HEK293 (cell line): ENCODE data around the gene TADA2B.

Experiments used
- CTCF ChIA-PET: fragments of 350-600 bp; formaldehyde crosslinking; extraction: SDS; loops from one replicate; lab custom pipeline; 2021; ENCODE audit warnings: antibody characterized with exemption; lab: Yijun Ruan, JAX
- POLR2A ChIA-PET: fragments of 300-600 bp; formaldehyde crosslinking; extraction: SDS; loops from one replicate; lab custom pipeline; 2020; ENCODE audit warnings: antibody characterized with exemption, inconsistent platforms; lab: Yijun Ruan, JAX
- H3K27ac ChIP-seq: fragments of 200-500 bp; sonication (Bioruptor generic); 2 replicates; pipeline ENCODE4 v1.5.1; 2014; ENCODE audit warnings: low read depth, low read length, control low read depth, inconsistent platforms; ENCODE audit errors: extremely low read depth
- H3K36me3 ChIP-seq, 2 experiments: fragments of 200-500 bp in 1 of 2; sonication (Bioruptor generic) in 1 of 2; 1 replicate in 1 of 2; 2 replicates in 1 of 2; pipeline ENCODE4 v1.5.1; 2014 to 2017; ENCODE audit warnings: inconsistent platforms in 2 of 2, low read length in 2 of 2; ENCODE audit not compliant: control insufficient read depth in 2 of 2, insufficient read depth in 1 of 2
- H3K4me1 ChIP-seq: fragments of 200-500 bp; sonication (Bioruptor generic); 2 replicates; pipeline ENCODE4 v1.5.1; 2014; ENCODE audit warnings: mild to moderate bottlenecking, low read length, inconsistent platforms; ENCODE audit not compliant: control insufficient read depth, insufficient read depth
- H3K4me3 ChIP-seq: 2 replicates; pipeline ENCODE4 v1.5.1; 2011; ENCODE audit warnings: low read depth, mild to moderate bottlenecking, control low read depth, low read length, moderate library complexity
- H3K9me3 ChIP-seq: fragments of 200-500 bp; sonication (Bioruptor generic); 2 replicates; pipeline ENCODE4 v1.5.1; 2014; ENCODE audit warnings: low read depth, low read length, inconsistent platforms; ENCODE audit not compliant: control insufficient read depth, insufficient read depth
- EGR2 ChIP-seq: fragments of 450-650 bp; formaldehyde crosslinking; IDR thresholded peaks from 2 replicates; pipeline ENCODE4 v1.5.1; 2016; ENCODE audit warnings: low read depth, missing biosample characterization, missing genetic modification characterization
- KLF1 ChIP-seq: fragments of 450-650 bp; formaldehyde crosslinking; IDR thresholded peaks from 2 replicates; pipeline ENCODE4 v1.5.1; 2016; ENCODE audit warnings: missing biosample characterization, missing genetic modification characterization
- KLF8 ChIP-seq: fragments of 450-650 bp; formaldehyde crosslinking; IDR thresholded peaks from 2 replicates; pipeline ENCODE4 v1.5.1; 2016; ENCODE audit warnings: missing biosample characterization, missing genetic modification characterization
- OVOL3 ChIP-seq: fragments of 450-650 bp; formaldehyde crosslinking; IDR thresholded peaks from 2 replicates; pipeline ENCODE4 v1.5.1; 2016; ENCODE audit warnings: missing biosample characterization, missing genetic modification characterization
- RBAK ChIP-seq: fragments of 450-650 bp; formaldehyde crosslinking; IDR thresholded peaks from 2 replicates; pipeline ENCODE4 v1.5.1; 2016; ENCODE audit warnings: missing biosample characterization, missing genetic modification characterization
- SALL2 ChIP-seq: fragments of 450-650 bp; formaldehyde crosslinking; IDR thresholded peaks from 2 replicates; pipeline ENCODE4 v1.5.0; 2017; ENCODE audit warnings: missing biosample characterization, mild to moderate bottlenecking, missing genetic modification characterization, borderline replicate concordance
- SCRT1 ChIP-seq: fragments of 450-650 bp; formaldehyde crosslinking; IDR thresholded peaks from 2 replicates; pipeline ENCODE4 v1.5.1; 2016; ENCODE audit warnings: missing biosample characterization, missing genetic modification characterization, borderline replicate concordance
- SCRT2 ChIP-seq: fragments of 450-650 bp; formaldehyde crosslinking; IDR thresholded peaks from 2 replicates; pipeline ENCODE4 v1.5.1; 2016; ENCODE audit warnings: missing biosample characterization, missing genetic modification characterization
- SP3 ChIP-seq: fragments of 450-650 bp; formaldehyde crosslinking; IDR thresholded peaks from 2 replicates; pipeline ENCODE4 v1.5.1; 2016; ENCODE audit warnings: missing biosample characterization, missing genetic modification characterization
- ZBTB20 ChIP-seq: fragments of 450-650 bp; formaldehyde crosslinking; IDR thresholded peaks from 2 replicates; pipeline ENCODE4 v1.5.1; 2016; ENCODE audit warnings: missing biosample characterization, missing genetic modification characterization
- ZFP41 ChIP-seq: fragments of 450-650 bp; formaldehyde crosslinking; IDR thresholded peaks from 2 replicates; pipeline ENCODE4 v1.5.1; 2016; ENCODE audit warnings: missing biosample characterization, missing genetic modification characterization, borderline replicate concordance
- ZFP69B ChIP-seq: fragments of 450-650 bp; formaldehyde crosslinking; IDR thresholded peaks from 2 replicates; pipeline ENCODE4 v1.5.1; 2016; ENCODE audit warnings: missing biosample characterization, missing genetic modification characterization
- ZIC2 ChIP-seq: fragments of 450-650 bp; formaldehyde crosslinking; IDR thresholded peaks from 2 replicates; pipeline ENCODE4 v1.5.1; 2016; ENCODE audit warnings: missing biosample characterization, missing genetic modification characterization
- ZNF114 ChIP-seq: fragments of 450-650 bp; formaldehyde crosslinking; IDR thresholded peaks from 2 replicates; pipeline ENCODE4 v1.5.0; 2017; ENCODE audit warnings: missing biosample characterization, missing genetic modification characterization
- ZNF121 ChIP-seq: fragments of 450-650 bp; formaldehyde crosslinking; IDR thresholded peaks from 2 replicates; pipeline ENCODE4 v1.5.1; 2016; ENCODE audit warnings: missing biosample characterization, missing genetic modification characterization
- ZNF140 ChIP-seq: fragments of 450-650 bp; formaldehyde crosslinking; IDR thresholded peaks from 2 replicates; pipeline ENCODE4 v1.5.1; 2016; ENCODE audit warnings: missing biosample characterization, missing genetic modification characterization
- ZNF157 ChIP-seq: fragments of 450-650 bp; formaldehyde crosslinking; IDR thresholded peaks from 2 replicates; pipeline ENCODE4 v1.5.1; 2016; ENCODE audit warnings: missing biosample characterization, missing genetic modification characterization
- ZNF214 ChIP-seq: fragments of 450-650 bp; formaldehyde crosslinking; IDR thresholded peaks from 2 replicates; pipeline ENCODE4 v1.5.1; 2017; ENCODE audit warnings: missing biosample characterization, mild to moderate bottlenecking, missing genetic modification characterization, borderline replicate concordance
- ZNF292 ChIP-seq: fragments of 450-650 bp; formaldehyde crosslinking; IDR thresholded peaks from 2 replicates; pipeline ENCODE4 v1.5.1; 2016; ENCODE audit warnings: low read depth, missing biosample characterization, missing genetic modification characterization, borderline replicate concordance
- ZNF302 ChIP-seq: fragments of 450-650 bp; formaldehyde crosslinking; IDR thresholded peaks from 2 replicates; pipeline ENCODE4 v1.5.1; 2016; ENCODE audit warnings: missing biosample characterization, missing genetic modification characterization, low read depth
- ZNF366 ChIP-seq: fragments of 450-650 bp; formaldehyde crosslinking; conservative IDR thresholded peaks from 2 replicates; pipeline ENCODE4 v1.5.1; 2016; ENCODE audit warnings: missing biosample characterization, missing genetic modification characterization
- ZNF426 ChIP-seq: fragments of 450-650 bp; formaldehyde crosslinking; IDR thresholded peaks from 2 replicates; pipeline ENCODE4 v1.5.1; 2017; ENCODE audit warnings: missing biosample characterization, missing genetic modification characterization, mild to moderate bottlenecking, inconsistent platforms, moderate library complexity
- ZNF830 ChIP-seq: fragments of 450-650 bp; IDR thresholded peaks from 2 replicates; pipeline ENCODE4 v1.5.0; 2018; ENCODE audit warnings: missing biosample characterization, missing genetic modification characterization, low read depth, mild to moderate bottlenecking, moderate library complexity
- TF ChIP-seq, protein P1 (sequence below): fragments of 450-650 bp; formaldehyde crosslinking; IDR thresholded peaks from 2 replicates; pipeline ENCODE4 v1.5.1; 2016; ENCODE audit warnings: missing biosample characterization, missing genetic modification characterization
- TF ChIP-seq, protein P2 (sequence below): fragments of 450-650 bp; formaldehyde crosslinking; IDR thresholded peaks from 2 replicates; pipeline ENCODE4 v1.5.1; 2016; ENCODE audit warnings: missing biosample characterization, missing genetic modification characterization
- TF ChIP-seq, protein P3 (sequence below): fragments of 450-650 bp; formaldehyde crosslinking; IDR thresholded peaks from 2 replicates; pipeline ENCODE4 v1.5.1; 2017; ENCODE audit warnings: missing biosample characterization, missing genetic modification characterization
- TF ChIP-seq, protein P4 (sequence below): fragments of 450-650 bp; formaldehyde crosslinking; IDR thresholded peaks from 2 replicates; pipeline ENCODE4 v1.5.1; 2016; ENCODE audit warnings: missing biosample characterization, missing genetic modification characterization

Gene TADA2B

DNA sequence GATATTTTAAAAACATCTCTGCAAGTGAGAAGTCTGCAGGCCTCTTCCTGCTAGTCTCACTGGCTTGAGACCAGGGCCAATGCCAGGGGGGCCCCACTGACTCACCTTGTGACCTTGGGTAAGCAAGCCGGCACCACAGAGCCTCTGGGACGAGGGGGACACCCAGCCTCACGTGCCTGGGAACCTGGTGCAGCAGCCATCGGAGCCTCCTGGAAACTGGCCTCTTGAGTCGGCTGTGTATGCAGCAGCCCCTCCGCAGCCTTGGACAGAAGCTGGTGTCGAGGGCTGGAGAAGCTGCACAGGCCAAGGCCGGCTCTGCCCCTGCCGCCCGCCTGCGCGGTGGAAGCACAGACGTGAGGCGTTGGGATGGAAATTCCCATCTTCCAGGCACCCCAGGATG is 8.7 kb downstream of the TADA2B start (continued):
- no peak for TF ChIP-seq ZNF157 (tag by site-specific recombination)

DNA sequence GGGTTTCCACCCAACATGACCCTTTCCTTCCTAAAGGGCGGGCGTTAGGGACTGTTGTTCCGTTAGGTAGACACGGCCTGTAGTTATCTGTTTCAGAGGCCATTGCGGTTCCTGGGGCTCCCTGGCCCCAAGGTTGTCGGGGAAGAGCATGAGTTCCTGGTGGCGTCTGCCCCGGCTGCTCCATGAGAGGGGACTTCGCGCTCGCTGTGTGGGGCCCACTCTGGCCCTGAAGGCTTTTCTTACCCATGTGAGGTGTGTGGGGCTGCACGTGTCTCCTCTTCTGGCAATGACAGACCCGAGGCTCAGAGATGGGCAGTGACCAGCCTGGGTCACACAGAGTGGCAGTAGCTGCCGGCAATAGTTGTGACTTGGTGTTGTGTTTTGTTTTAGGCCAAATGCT is 9.1 kb downstream of the TADA2B start:
- peaks cover 3% of the 10 kb centered on the region; the same call in 1 of the 2 replicates for H3K4me1 ChIP-seq
- no peak overlapping the region for H3K27ac ChIP-seq
- no peaks in the 10 kb centered on the region for H3K9me3 ChIP-seq
- TF ChIP-seq, protein P1, sequence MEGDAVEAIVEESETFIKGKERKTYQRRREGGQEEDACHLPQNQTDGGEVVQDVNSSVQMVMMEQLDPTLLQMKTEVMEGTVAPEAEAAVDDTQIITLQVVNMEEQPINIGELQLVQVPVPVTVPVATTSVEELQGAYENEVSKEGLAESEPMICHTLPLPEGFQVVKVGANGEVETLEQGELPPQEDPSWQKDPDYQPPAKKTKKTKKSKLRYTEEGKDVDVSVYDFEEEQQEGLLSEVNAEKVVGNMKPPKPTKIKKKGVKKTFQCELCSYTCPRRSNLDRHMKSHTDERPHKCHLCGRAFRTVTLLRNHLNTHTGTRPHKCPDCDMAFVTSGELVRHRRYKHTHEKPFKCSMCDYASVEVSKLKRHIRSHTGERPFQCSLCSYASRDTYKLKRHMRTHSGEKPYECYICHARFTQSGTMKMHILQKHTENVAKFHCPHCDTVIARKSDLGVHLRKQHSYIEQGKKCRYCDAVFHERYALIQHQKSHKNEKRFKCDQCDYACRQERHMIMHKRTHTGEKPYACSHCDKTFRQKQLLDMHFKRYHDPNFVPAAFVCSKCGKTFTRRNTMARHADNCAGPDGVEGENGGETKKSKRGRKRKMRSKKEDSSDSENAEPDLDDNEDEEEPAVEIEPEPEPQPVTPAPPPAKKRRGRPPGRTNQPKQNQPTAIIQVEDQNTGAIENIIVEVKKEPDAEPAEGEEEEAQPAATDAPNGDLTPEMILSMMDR (tag by site-specific recombination) = no peak
- TF ChIP-seq, protein P2, sequence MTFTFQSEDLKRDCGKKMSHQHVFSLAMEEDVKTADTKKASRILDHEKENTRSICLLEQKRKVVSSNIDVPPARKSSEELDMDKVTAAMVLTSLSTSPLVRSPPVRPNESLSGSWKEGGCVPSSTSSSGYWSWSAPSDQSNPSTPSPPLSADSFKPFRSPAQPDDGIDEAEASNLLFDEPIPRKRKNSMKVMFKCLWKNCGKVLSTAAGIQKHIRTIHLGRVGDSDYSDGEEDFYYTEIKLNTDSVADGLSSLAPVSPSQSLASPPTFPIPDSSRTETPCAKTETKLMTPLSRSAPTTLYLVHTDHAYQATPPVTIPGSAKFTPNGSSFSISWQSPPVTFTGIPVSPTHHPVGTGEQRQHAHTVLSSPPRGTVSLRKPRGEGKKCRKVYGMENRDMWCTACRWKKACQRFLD (tag by site-specific recombination) = no peak
- TF ChIP-seq ZNF292 (no peak), ZFP41 (no peak), EGR2 (tag by site-specific recombination) (no peak), ZNF114 (tag by site-specific recombination) (no peak), ZNF426 (tag by site-specific recombination) (no peak), ZNF830 (tag by site-specific recombination) (no peak), SCRT2 (tag by site-specific recombination) (no peak), RBAK (tag by site-specific recombination) (no peak), ZIC2 (tag by site-specific recombination) (no peak), SP3 (tag by site-specific recombination) (no peak), ZNF121 (tag by site-specific recombination) (no peak), ZNF140 (tag by site-specific recombination) (no peak), SALL2 (tag by site-specific recombination) (no peak), ZNF214 (tag by site-specific recombination) (no peak), KLF8 (tag by site-specific recombination) (no peak), ZFP69B (tag by site-specific recombination) (no peak)
- TF ChIP-seq, protein P3, sequence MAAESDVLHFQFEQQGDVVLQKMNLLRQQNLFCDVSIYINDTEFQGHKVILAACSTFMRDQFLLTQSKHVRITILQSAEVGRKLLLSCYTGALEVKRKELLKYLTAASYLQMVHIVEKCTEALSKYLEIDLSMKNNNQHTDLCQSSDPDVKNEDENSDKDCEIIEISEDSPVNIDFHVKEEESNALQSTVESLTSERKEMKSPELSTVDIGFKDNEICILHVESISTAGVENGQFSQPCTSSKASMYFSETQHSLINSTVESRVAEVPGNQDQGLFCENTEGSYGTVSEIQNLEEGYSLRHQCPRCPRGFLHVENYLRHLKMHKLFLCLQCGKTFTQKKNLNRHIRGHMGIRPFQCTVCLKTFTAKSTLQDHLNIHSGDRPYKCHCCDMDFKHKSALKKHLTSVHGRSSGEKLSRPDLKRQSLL (tag by site-specific recombination) = no peak
- TF ChIP-seq, all 188 proteins: peak for 0
- POLR2A ChIA-PET = no interaction called here
- CTCF ChIA-PET = no interaction called here
- Histone ChIP-seq H3K36me3 (peaks cover 0 to 54% of the 10 kb centered on the region in 2 experiments; a peak in 1 of 3 replicates), H3K4me3 (no peak overlapping the region)

DNA sequence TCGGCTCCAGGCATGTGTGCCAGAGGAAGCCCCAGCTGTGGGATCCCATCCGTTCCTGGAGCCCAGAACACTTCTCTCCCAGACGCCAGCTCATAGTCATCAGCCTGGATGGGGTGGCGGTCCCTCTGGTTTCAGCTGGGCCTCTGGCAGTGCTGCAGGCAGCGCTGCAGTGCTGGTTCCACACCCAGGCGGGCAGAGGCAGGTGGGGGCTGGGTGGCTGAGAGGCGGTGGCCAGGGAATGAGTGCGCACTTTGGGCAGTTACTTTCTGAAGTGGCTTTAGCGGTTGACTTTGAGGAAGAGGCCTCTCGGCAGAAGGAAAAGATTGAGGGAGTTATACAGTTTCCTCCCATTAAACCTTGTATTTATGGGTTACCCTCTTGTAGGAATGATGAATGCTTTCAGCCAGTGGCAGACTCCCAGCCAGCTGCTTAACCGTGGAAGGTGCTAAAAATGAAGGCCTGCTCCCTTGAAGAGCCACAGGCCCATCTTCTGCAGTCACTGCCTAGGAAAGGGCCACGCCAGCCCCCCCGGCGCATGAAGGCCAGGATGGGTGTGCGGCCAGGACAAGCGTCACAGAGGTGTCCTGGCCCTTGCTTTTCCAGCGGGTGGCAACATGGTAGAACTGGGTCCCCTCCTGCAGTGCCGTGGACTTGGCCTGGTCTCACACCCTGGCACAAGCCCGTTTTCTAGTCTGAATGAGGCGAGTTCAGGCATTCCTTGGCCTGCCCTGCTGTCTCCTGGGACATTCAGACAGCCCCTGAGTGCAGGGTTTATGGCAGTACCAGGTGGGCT is 9.9 kb downstream of the TADA2B start:
- no peak overlapping the region for H3K4me3 ChIP-seq
- ChIA-PET POLR2A (no interaction called here), CTCF (no interaction called here)
- TF ChIP-seq KLF1 (tag by site-specific recombination) (peak; percentile 71), SCRT1 (tag by site-specific recombination) (no peak), ZNF214 (tag by site-specific recombination) (no peak), OVOL3 (tag by site-specific recombination) (no peak), ZNF366 (tag by site-specific recombination) (no peak), ZBTB20 (tag by site-specific recombination) (peak; percentile 49), ZNF302 (tag by site-specific recombination) (no peak)
- TF ChIP-seq, protein P4, sequence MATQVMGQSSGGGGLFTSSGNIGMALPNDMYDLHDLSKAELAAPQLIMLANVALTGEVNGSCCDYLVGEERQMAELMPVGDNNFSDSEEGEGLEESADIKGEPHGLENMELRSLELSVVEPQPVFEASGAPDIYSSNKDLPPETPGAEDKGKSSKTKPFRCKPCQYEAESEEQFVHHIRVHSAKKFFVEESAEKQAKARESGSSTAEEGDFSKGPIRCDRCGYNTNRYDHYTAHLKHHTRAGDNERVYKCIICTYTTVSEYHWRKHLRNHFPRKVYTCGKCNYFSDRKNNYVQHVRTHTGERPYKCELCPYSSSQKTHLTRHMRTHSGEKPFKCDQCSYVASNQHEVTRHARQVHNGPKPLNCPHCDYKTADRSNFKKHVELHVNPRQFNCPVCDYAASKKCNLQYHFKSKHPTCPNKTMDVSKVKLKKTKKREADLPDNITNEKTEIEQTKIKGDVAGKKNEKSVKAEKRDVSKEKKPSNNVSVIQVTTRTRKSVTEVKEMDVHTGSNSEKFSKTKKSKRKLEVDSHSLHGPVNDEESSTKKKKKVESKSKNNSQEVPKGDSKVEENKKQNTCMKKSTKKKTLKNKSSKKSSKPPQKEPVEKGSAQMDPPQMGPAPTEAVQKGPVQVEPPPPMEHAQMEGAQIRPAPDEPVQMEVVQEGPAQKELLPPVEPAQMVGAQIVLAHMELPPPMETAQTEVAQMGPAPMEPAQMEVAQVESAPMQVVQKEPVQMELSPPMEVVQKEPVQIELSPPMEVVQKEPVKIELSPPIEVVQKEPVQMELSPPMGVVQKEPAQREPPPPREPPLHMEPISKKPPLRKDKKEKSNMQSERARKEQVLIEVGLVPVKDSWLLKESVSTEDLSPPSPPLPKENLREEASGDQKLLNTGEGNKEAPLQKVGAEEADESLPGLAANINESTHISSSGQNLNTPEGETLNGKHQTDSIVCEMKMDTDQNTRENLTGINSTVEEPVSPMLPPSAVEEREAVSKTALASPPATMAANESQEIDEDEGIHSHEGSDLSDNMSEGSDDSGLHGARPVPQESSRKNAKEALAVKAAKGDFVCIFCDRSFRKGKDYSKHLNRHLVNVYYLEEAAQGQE (tag by site-specific recombination) = no peak
- H3K4me1 ChIP-seq = peaks cover 3% of the 10 kb centered on the region; the same call in 1 of the 2 replicates
- H3K27ac ChIP-seq = no peak overlapping the region
- peaks cover 0 to 55% of the 10 kb centered on the region in 2 experiments; a peak in 1 of 3 replicates for H3K36me3 ChIP-seq
- H3K9me3 ChIP-seq = no peaks in the 10 kb centered on the region
